ENCODE measurements around the gene INPP4B. TPM values are rescaled to one million over a fixed set of nuclear protein-coding genes. Genes with fewer than 3 reads are reported as not detected.

INPP4B gene
- total and polyA plus RNA-seq, 2 donors (not counting 1 experiment from before 2014, with no cell fraction given) = 0.03 TPM; not detected in 1

DNA sequence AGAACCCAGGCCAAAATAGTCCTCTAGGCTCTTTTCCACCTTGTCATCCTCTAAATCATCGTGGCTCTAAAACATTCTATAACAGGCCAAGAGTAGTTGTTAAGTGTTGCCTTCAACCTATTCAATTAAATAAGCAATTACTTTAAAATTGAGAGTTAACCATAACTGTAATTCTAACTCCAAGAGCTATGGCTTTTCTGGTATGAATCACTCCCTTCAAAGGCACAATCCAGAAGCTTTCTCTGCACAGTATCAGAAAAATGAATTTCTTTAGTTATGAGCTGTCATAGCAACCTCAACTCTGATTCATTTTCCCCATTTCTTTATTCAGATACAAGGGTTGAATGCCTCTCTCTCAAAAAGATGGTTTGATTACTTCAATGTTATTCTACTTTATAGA, 21.7 kb downstream of the INPP4B start:
- H3K27ac Mint-ChIP-seq = no peak overlapping the region

DNA sequence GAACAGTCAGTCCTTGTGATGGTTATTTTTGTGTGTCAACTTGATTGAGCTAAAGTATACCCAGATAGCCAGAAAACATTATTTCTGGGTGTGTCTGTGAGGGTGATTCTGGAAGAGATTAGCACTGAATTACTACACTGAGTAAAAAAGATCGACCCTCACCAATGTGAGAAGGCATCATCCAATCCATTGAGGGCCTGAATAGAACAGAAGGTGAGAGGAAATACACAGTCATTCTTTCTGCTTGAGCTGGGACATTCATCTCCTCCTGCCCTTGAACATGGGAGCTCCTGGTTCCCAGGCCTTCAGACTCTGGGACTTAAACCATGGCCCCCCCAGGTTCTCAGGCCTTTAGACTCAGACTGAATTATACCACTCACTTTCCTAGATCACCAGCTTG, 22.3 kb downstream of the INPP4B start:
- Histone ChIP-seq H3K36me3 (replicated peaks in 1 of 2; ENCODE audit: control extremely low read depth in 1 of 2, control insufficient read depth in 1 of 2, extremely low read depth in 1 of 2, insufficient read depth in 2 of 2, low read length in 1 of 2) (no peaks in the 10 kb centered on the region), H3K9ac (ENCODE audit: low read length) (no peak overlapping the region), H3K4me3 (ENCODE audit: control extremely low read depth in 1 of 5, extremely low read depth in 1 of 5, insufficient read depth in 1 of 5, low read depth in 2 of 5, low read length in 4 of 5) (no peak overlapping the region), H2AFZ (ENCODE audit: insufficient read depth, low read depth, low read length, poor library complexity, severe bottlenecking) (no peak overlapping the region), H3K4me1 (ENCODE audit: control insufficient read depth in 2 of 2, insufficient read depth in 2 of 2, low read length in 2 of 2) (no peaks in the 10 kb centered on the region), H3K9me3 (ENCODE audit: control extremely low read depth in 1 of 3, control insufficient read depth in 2 of 3, insufficient read depth in 1 of 3, low read length in 2 of 3) (no peaks in the 10 kb centered on the region), H3K4me2 (replicated peaks; ENCODE audit: low read depth, low read length, poor library complexity, severe bottlenecking) (no peak overlapping the region), H3K79me2 (ENCODE audit: control insufficient read depth, insufficient read depth, low read length) (no peaks in the 10 kb centered on the region), H4K20me1 (ENCODE audit: control insufficient read depth, insufficient read depth, low read length, poor library complexity, severe bottlenecking) (no peaks in the 10 kb centered on the region), H3K27me3 (replicated peaks in 1 of 4; ENCODE audit: control extremely low read depth in 1 of 4, control insufficient read depth in 3 of 4, insufficient read depth in 4 of 4, low read length in 3 of 4) (no peaks in the 10 kb centered on the region), H3K27ac (ENCODE audit: low read length in 2 of 2) (no peak overlapping the region)
- no peaks in the 10 kb centered on the region for H3K9me3 Mint-ChIP-seq (ENCODE audit: insufficient read depth)
- peaks cover 7% of the 10 kb centered on the region for H3K27me3 Mint-ChIP-seq
- WGBS (ENCODE audit: insufficient coverage) = 100% methylated on average over 1 of the region's 1 CpG
- intact Hi-C loops (cut with micrococcal nuclease) = no loop called here
- TF ChIP-seq EZH2 (IDR thresholded peaks at IDR 0.05; ENCODE audit: borderline replicate concordance, insufficient read depth, low read depth, low read length, poor library complexity, severe bottlenecking) = no peak
- TF ChIP-seq, protein P1, sequence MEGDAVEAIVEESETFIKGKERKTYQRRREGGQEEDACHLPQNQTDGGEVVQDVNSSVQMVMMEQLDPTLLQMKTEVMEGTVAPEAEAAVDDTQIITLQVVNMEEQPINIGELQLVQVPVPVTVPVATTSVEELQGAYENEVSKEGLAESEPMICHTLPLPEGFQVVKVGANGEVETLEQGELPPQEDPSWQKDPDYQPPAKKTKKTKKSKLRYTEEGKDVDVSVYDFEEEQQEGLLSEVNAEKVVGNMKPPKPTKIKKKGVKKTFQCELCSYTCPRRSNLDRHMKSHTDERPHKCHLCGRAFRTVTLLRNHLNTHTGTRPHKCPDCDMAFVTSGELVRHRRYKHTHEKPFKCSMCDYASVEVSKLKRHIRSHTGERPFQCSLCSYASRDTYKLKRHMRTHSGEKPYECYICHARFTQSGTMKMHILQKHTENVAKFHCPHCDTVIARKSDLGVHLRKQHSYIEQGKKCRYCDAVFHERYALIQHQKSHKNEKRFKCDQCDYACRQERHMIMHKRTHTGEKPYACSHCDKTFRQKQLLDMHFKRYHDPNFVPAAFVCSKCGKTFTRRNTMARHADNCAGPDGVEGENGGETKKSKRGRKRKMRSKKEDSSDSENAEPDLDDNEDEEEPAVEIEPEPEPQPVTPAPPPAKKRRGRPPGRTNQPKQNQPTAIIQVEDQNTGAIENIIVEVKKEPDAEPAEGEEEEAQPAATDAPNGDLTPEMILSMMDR (IDR thresholded peaks at IDR 0.05) = no peak
- POLR2A ChIA-PET = no interaction called here
- ATAC-seq (ENCODE audit: low read depth) (no peak), DNase-seq (no peak)
- CTCF ChIA-PET = no interaction called here
- H3K27ac Mint-ChIP-seq = no peak overlapping the region
- no peaks in the 10 kb centered on the region for H3K4me1 Mint-ChIP-seq
- no peak overlapping the region for H3K4me3 Mint-ChIP-seq

More for the DNA sequence above, 21.7 kb downstream of the INPP4B start:
- no peaks in the 10 kb centered on the region for H3K9me3 ChIP-seq (ENCODE audit: control extremely low read depth in 1 of 3, control insufficient read depth in 2 of 3, insufficient read depth in 1 of 3, low read length in 2 of 3)
- H3K4me2 ChIP-seq (replicated peaks; ENCODE audit: low read depth, low read length, poor library complexity, severe bottlenecking) = no peak overlapping the region
- H3K36me3 ChIP-seq (replicated peaks in 1 of 2; ENCODE audit: control extremely low read depth in 1 of 2, control insufficient read depth in 1 of 2, extremely low read depth in 1 of 2, insufficient read depth in 2 of 2, low read length in 1 of 2) = no peaks in the 10 kb centered on the region
- Mint-ChIP-seq H3K4me3 (no peak overlapping the region), H3K9me3 (ENCODE audit: insufficient read depth) (no peaks in the 10 kb centered on the region), H3K4me1 (no peaks in the 10 kb centered on the region), H3K27me3 (peaks cover 9% of the 10 kb centered on the region)
- no peaks in the 10 kb centered on the region for H3K27me3 ChIP-seq (replicated peaks in 1 of 4; ENCODE audit: control extremely low read depth in 1 of 4, control insufficient read depth in 3 of 4, insufficient read depth in 4 of 4, low read length in 3 of 4)
- H3K4me3 ChIP-seq (ENCODE audit: control extremely low read depth in 1 of 5, extremely low read depth in 1 of 5, insufficient read depth in 1 of 5, low read depth in 2 of 5, low read length in 4 of 5) = no peak overlapping the region
- intact Hi-C loops (cut with micrococcal nuclease) = no loop called here
- no peak overlapping the region for H3K9ac ChIP-seq (ENCODE audit: low read length)
- no peak overlapping the region for H2AFZ ChIP-seq (ENCODE audit: insufficient read depth, low read depth, low read length, poor library complexity, severe bottlenecking)
- H3K79me2 ChIP-seq (ENCODE audit: control insufficient read depth, insufficient read depth, low read length) = no peaks in the 10 kb centered on the region
- CTCF ChIA-PET = no interaction called here
- ATAC-seq (ENCODE audit: low read depth) (no peak), DNase-seq (no peak)
- no peak overlapping the region for H3K27ac ChIP-seq (ENCODE audit: low read length in 2 of 2)
- TF ChIP-seq EZH2 (IDR thresholded peaks at IDR 0.05; ENCODE audit: borderline replicate concordance, insufficient read depth, low read depth, low read length, poor library complexity, severe bottlenecking) = no peak
- WGBS (ENCODE audit: insufficient coverage) = no CpG with 5 or more reads among the region's 1 CpG
- POLR2A ChIA-PET = no interaction called here
- no peaks in the 10 kb centered on the region for H3K4me1 ChIP-seq (ENCODE audit: control insufficient read depth in 2 of 2, insufficient read depth in 2 of 2, low read length in 2 of 2)
- H4K20me1 ChIP-seq (ENCODE audit: control insufficient read depth, insufficient read depth, low read length, poor library complexity, severe bottlenecking) = no peaks in the 10 kb centered on the region

Measured in B cell (primary cell).